ENCODE measurements around the gene ECPAS.
"Not testable (repeated sequence)": the region's sequence is repeated elsewhere in the genome, so short reads cannot be mapped to it uniquely, and the experiment has no call there.

ECPAS gene

GRCh38 chr9:111474385-111474784 lies 9.8 kb downstream of the ECPAS start:
- in situ Hi-C loops (cut with HindIII; ENCODE audit: low sequenced_read_pairs): no loop called here

- in situ Hi-C loops (cut with HindIII; ENCODE audit: low sequenced_read_pairs): no loop called here
Measured at GRCh38 chr9:111467778-111468367, 16.3 kb downstream of the ECPAS start.

GRCh38 chr9:111463048-111463447 lies 21.1 kb downstream of the ECPAS start:
- in situ Hi-C loops (cut with HindIII; ENCODE audit: low sequenced_read_pairs): no loop called here

- in situ Hi-C loops (cut with HindIII; ENCODE audit: low sequenced_read_pairs): no loop called here
Measured at GRCh38 chr9:111458139-111459009, 25.8 kb downstream of the ECPAS start.

- in situ Hi-C loops (cut with HindIII; ENCODE audit: low sequenced_read_pairs): no loop called here
Measured at GRCh38 chr9:111456529-111456928, 27.7 kb downstream of the ECPAS start.

- in situ Hi-C loops (cut with HindIII; ENCODE audit: low sequenced_read_pairs): no loop called here
Measured at GRCh38 chr9:111455638-111456037, 28.5 kb downstream of the ECPAS start.

- in situ Hi-C loops (cut with HindIII; ENCODE audit: low sequenced_read_pairs): loop anchor here (5.0 kb wide), 1 partner anchor 33 kb away; no protein-coding TSS in a partner anchor
Measured at GRCh38 chr9:111454751-111455150, 29.4 kb downstream of the ECPAS start.

- in situ Hi-C loops (cut with HindIII; ENCODE audit: low sequenced_read_pairs): loop anchor here (5.0 kb wide), 1 partner anchor 36 kb away; no protein-coding TSS in a partner anchor
Measured at GRCh38 chr9:111451570-111451969, 32.6 kb downstream of the ECPAS start.

- in situ Hi-C loops (cut with HindIII; ENCODE audit: low sequenced_read_pairs): loop anchor here (5.0 kb wide), 1 partner anchor 37 kb away; no protein-coding TSS in a partner anchor
Measured at GRCh38 chr9:111450124-111450523, 34.1 kb downstream of the ECPAS start.

- in situ Hi-C loops (cut with HindIII; ENCODE audit: low sequenced_read_pairs): loop anchor here (5.0 kb wide), 1 partner anchor 38 kb away; no protein-coding TSS in a partner anchor
Measured at GRCh38 chr9:111449705-111450104, 34.5 kb downstream of the ECPAS start.

- in situ Hi-C loops (cut with HindIII; ENCODE audit: low sequenced_read_pairs): not testable (repeated sequence)
Measured at GRCh38 chr9:111445799-111446198, 38.4 kb downstream of the ECPAS start.

- in situ Hi-C loops (cut with HindIII; ENCODE audit: low sequenced_read_pairs): no loop called here
Measured at GRCh38 chr9:111443454-111443853, 40.7 kb downstream of the ECPAS start.

GRCh38 chr9:111442360-111443027 lies 41.7 kb downstream of the ECPAS start:
- in situ Hi-C loops (cut with HindIII; ENCODE audit: low sequenced_read_pairs): no loop called here

- in situ Hi-C loops (cut with HindIII; ENCODE audit: low sequenced_read_pairs): no loop called here
Measured at GRCh38 chr9:111440226-111440625, 44.0 kb downstream of the ECPAS start.

- in situ Hi-C loops (cut with HindIII; ENCODE audit: low sequenced_read_pairs): no loop called here
Measured at GRCh38 chr9:111438541-111439235, 45.5 kb downstream of the ECPAS start.

GRCh38 chr9:111436571-111436970 lies 47.6 kb downstream of the ECPAS start:
- in situ Hi-C loops (cut with HindIII; ENCODE audit: low sequenced_read_pairs): no loop called here

- in situ Hi-C loops (cut with HindIII; ENCODE audit: low sequenced_read_pairs): no loop called here
Measured at GRCh38 chr9:111433082-111433481, 51.1 kb downstream of the ECPAS start.

GRCh38 chr9:111431684-111432083 lies 52.5 kb downstream of the ECPAS start:
- in situ Hi-C loops (cut with HindIII; ENCODE audit: low sequenced_read_pairs): no loop called here

- in situ Hi-C loops (cut with HindIII; ENCODE audit: low sequenced_read_pairs): no loop called here
Measured at GRCh38 chr9:111429175-111429574, 55.0 kb downstream of the ECPAS start.

- in situ Hi-C loops (cut with HindIII; ENCODE audit: low sequenced_read_pairs): no loop called here
Measured at GRCh38 chr9:111427186-111427585, 57.0 kb downstream of the ECPAS start.

- in situ Hi-C loops (cut with HindIII; ENCODE audit: low sequenced_read_pairs): no loop called here
Measured at GRCh38 chr9:111423389-111423788, 60.8 kb downstream of the ECPAS start.

Data from endothelial cell of hepatic sinusoid (primary cell).